Colonic mucosa (tissue), 4 donors: ENCODE results near the gene BTBD16. TPM values are rescaled to one million over a fixed set of nuclear protein-coding genes. Genes with fewer than 3 reads are reported as not detected.

Source experiments
- DNase-seq: peaks from one replicate; pipeline ENCODE4 v3.0.0-alpha.2; 2020
- H3K27ac ChIP-seq: fragments of 200-600 bp; one replicate; pipeline ENCODE4 v1.8.0; 2021
- H3K27me3 ChIP-seq: fragments of 200-600 bp; one replicate; pipeline ENCODE4 v1.8.0; 2021
- H3K36me3 ChIP-seq: fragments of 200-600 bp; one replicate; pipeline ENCODE4 v1.8.0; 2021
- H3K4me1 ChIP-seq: fragments of 200-600 bp; one replicate; pipeline ENCODE4 v1.8.0; 2021; ENCODE audit warnings: mild to moderate bottlenecking
- H3K4me3 ChIP-seq: fragments of 200-600 bp; one replicate; pipeline ENCODE4 v1.8.0; 2021
- H3K9ac ChIP-seq, 2 donors: one replicate each; pipeline ENCODE4 v1.7.0; 2013; ENCODE audit warnings: control low read depth in 2 of 2, low read depth in 2 of 2, low read length in 2 of 2
- H3K9me3 ChIP-seq: fragments of 200-600 bp; one replicate; pipeline ENCODE4 v1.8.0; 2021
- CTCF ChIP-seq: fragments of 200-600 bp; IDR thresholded peaks from one replicate; pipeline ENCODE4 v1.8.0; 2022; ENCODE audit warnings: antibody characterized with exemption, mild to moderate bottlenecking
- intact Hi-C: fragments of 100-400 bp; cut with DNase I; formaldehyde crosslinking; loops from one replicate; pipeline ENCODE4 v1.14.1; 2022
- total RNA-seq, 2 donors: library from RNA; stranded (reverse); fragmentation: NEBNext Ultra II Directional in 1 of 2; extraction: Animal tissue kit (Norgen Biotek cat#: 25700) in 1 of 2; gene quantifications; one replicate each; pipeline ENCODE4 v1.2.1, GENCODE V29; 2021
- donor health status: healthy.
- donor health status: DM: no; HTN: no; CAD: no.
- donor health status: DM: no; HTN: no; CAD: no.

BTBD16 gene
- total RNA-seq, 2 donors from 2014 or later: 0.13 to 0.40 TPM

DNA sequence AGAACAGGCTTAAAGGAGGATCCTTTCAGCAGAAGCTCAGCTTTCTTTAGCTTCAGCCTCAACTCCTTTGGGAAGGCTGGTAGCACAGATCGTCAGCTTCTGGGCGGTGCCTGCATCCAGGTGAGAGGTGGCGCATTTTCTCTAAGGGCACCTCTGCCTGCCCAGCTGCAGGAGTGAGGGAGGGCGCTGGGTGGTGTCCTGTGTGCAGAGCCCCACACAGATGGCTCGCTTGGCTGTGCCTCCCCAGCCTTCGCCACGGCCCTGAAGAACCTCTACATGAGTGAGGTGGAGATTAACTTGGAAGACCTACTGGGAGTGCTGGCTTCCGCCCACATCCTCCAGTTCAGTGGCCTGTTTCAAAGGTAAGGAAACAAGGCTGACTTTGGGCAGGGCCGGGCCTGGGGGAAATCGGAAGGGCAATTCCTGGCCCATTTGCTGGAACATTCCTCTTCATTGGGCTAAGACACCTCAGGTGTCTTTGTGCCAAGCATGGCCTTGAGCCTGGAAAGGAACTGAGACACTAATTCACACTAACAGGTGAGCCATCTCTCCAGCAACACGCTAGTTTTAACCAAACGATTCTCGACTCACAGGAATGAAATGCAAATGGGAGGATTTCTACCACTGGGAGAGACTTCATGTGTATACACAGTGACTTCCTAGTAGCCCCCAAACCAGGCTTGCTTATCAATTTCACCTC lies 19.9 kb downstream of the BTBD16 start:
- intact Hi-C loops: no loop called here
- H3K9me3 ChIP-seq: no peaks in the 10 kb centered on the region
- H3K36me3 ChIP-seq: no peaks in the 10 kb centered on the region
- no peak for DNase-seq
- H3K4me1 ChIP-seq: no peaks in the 10 kb centered on the region
- no peak overlapping the region for H3K4me3 ChIP-seq
- no peaks in the 10 kb centered on the region for H3K27me3 ChIP-seq
- TF ChIP-seq CTCF: no peak
- no peak overlapping the region for H3K27ac ChIP-seq
- no peak overlapping the region for H3K9ac ChIP-seq

DNA sequence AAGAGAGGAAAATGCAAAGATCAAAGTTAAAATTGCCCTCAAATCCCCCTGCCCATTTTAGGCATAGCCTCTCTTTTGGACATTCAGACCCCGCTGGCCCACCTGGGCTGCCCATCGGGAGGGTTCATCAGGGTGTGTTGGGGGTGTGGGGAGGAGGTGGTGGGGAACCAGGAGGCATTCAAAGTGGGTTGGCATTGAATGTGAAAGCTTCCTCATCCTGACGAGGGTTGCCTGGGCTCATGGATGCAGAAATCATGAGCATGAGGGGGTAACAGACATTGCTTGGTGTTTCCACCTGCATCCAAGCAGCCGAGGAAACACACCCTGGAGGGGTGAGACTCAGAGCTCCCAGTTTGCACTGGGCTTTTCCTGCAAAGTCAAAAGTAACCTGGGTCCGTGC lies 20.6 kb downstream of the BTBD16 start:
- no peak for TF ChIP-seq CTCF

GRCh38 chr10:122292376-122292775 lies 21.3 kb downstream of the BTBD16 start:
- no peak for TF ChIP-seq CTCF
- Histone ChIP-seq H3K4me3 (no peak overlapping the region), H3K36me3 (no peaks in the 10 kb centered on the region), H3K27ac (no peak overlapping the region), H3K9me3 (no peaks in the 10 kb centered on the region), H3K4me1 (no peaks in the 10 kb centered on the region), H3K27me3 (no peaks in the 10 kb centered on the region), H3K9ac (no peak overlapping the region)
- no peak for DNase-seq
- intact Hi-C loops: no loop called here

More for the DNA sequence above, 20.6 kb downstream of the BTBD16 start:
- H3K27me3 ChIP-seq: no peaks in the 10 kb centered on the region
- no peak overlapping the region for H3K27ac ChIP-seq
- no peaks in the 10 kb centered on the region for H3K4me1 ChIP-seq
- H3K36me3 ChIP-seq: no peaks in the 10 kb centered on the region
- H3K9me3 ChIP-seq: no peaks in the 10 kb centered on the region
- H3K4me3 ChIP-seq: no peak overlapping the region
- intact Hi-C loops: no loop called here
- H3K9ac ChIP-seq: no peak overlapping the region
- no peak for DNase-seq

GRCh38 chr10:122293156-122293960 lies 22.3 kb downstream of the BTBD16 start:
- no peak overlapping the region for H3K4me3 ChIP-seq
- H3K9ac ChIP-seq: no peak overlapping the region
- intact Hi-C loops: no loop called here
- no peaks in the 10 kb centered on the region for H3K36me3 ChIP-seq
- no peaks in the 10 kb centered on the region for H3K27me3 ChIP-seq
- no peak for DNase-seq
- no peaks in the 10 kb centered on the region for H3K4me1 ChIP-seq
- no peak for TF ChIP-seq CTCF
- no peaks in the 10 kb centered on the region for H3K9me3 ChIP-seq
- H3K27ac ChIP-seq: no peak overlapping the region

GRCh38 chr10:122293961-122294380 lies 22.9 kb downstream of the BTBD16 start:
- intact Hi-C loops: no loop called here

More at GRCh38 chr10:122293961-122294380, 22.9 kb downstream of the BTBD16 start:
- Histone ChIP-seq H3K4me3 (no peak overlapping the region), H3K4me1 (no peaks in the 10 kb centered on the region), H3K9ac (no peak overlapping the region), H3K27me3 (no peaks in the 10 kb centered on the region), H3K27ac (no peak overlapping the region), H3K9me3 (no peaks in the 10 kb centered on the region), H3K36me3 (no peaks in the 10 kb centered on the region)
- no peak for TF ChIP-seq CTCF
- DNase-seq: no peak
